ENCODE data around the gene C1orf167. TPM values are rescaled to one million over a fixed set of nuclear protein-coding genes. Genes with fewer than 3 reads are reported as not detected.

Gene C1orf167
- polyA plus RNA-seq, 1 experiment: 0.11 TPM

DNA sequence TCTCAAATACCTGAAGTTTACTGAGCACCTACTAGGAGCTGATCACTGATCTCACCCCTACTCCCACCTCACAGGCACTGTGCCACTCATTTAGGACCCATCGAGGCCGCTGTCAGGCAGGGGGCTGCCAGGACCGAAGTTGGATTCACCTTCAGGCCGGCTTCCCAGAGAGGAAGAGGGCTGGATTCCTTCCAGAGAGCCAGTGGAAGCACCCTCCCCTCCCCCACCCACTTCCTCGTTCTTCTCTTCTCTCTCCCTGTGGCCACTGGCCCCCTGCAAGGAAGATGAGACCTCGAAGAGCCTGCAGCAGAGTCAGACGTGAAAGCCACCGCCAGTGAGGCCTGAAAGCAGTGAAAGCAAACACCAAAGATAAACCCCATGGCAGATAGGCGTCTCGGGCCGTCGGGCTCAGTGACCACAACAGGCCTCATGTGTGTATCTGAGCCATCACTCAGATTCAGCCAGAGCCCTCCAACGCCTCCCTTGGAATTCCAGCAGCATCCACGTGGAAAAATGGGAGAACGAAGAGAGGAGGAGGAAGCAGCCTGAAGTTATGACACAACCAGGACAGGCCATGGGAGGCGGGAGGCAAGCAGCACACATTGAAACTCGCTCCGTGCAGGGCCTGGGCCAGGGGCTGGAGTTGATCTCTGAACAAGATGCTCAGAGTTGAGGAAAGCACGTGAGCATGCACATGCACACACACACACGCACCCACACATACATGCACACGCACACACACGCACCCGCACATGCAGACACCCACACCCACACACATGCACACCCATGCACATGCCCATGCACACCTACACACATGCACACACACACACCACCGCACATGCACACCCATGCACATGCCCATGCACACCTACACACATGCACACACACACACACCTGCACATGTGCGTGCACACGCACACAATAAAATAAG, 32.2 kb upstream of the C1orf167 start:
- POLR2A ChIA-PET: interaction anchor here (0.6 kb wide), 1 partner anchor 1128 kb away, joined by 4 read pairs; no protein-coding TSS in a partner anchor
- no peak overlapping the region for H3K27ac ChIP-seq (ENCODE audit: low read depth, low read length)
- H3K9me3 ChIP-seq (ENCODE audit: control insufficient read depth, insufficient read depth, low read length): no peaks in the 10 kb centered on the region
- H3K4me3 ChIP-seq (ENCODE audit: low read depth, low read length): no peak overlapping the region
- peaks cover 2% of the 10 kb centered on the region for H3K27me3 ChIP-seq (ENCODE audit: control insufficient read depth, insufficient read depth, low read length)
- no peak for DNase-seq (ENCODE audit: low read depth, low spot score)
- TF ChIP-seq, protein P1, sequence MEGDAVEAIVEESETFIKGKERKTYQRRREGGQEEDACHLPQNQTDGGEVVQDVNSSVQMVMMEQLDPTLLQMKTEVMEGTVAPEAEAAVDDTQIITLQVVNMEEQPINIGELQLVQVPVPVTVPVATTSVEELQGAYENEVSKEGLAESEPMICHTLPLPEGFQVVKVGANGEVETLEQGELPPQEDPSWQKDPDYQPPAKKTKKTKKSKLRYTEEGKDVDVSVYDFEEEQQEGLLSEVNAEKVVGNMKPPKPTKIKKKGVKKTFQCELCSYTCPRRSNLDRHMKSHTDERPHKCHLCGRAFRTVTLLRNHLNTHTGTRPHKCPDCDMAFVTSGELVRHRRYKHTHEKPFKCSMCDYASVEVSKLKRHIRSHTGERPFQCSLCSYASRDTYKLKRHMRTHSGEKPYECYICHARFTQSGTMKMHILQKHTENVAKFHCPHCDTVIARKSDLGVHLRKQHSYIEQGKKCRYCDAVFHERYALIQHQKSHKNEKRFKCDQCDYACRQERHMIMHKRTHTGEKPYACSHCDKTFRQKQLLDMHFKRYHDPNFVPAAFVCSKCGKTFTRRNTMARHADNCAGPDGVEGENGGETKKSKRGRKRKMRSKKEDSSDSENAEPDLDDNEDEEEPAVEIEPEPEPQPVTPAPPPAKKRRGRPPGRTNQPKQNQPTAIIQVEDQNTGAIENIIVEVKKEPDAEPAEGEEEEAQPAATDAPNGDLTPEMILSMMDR (IDR thresholded peaks at IDR 0.05; ENCODE audit: low read depth, low read length): no peak
- CTCF ChIA-PET: interaction anchor here (1.2 to 2.0 kb wide), 3 partner anchors 10 to 17 kb away, joined by 3 to 11 read pairs (median 5); no protein-coding TSS in a partner anchor

DNA sequence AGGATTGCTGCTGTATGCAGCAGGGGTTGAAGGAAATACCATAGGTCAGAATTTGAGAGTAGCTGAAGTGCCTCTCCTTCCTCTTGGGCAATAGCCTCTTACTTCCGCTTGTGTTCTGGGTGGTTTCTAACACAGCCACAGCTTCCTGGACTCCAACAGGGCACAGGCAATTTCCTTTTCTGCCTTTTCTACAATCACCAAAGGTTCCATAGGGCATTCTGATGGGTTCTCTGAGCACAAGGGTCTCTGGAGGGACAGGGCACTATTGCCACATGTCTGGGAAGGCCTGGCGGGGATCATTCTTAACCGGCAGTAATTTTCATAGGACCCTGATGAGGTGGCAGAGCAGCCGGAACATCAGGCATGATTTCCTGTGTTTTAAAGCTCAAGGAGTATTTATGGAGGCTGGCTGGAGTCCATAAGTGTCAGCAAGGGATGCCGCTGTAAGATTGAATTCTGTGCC, 31.5 kb upstream of the C1orf167 start:
- no peaks in the 10 kb centered on the region for H3K27me3 ChIP-seq (ENCODE audit: control insufficient read depth, insufficient read depth, low read length)
- no peak for DNase-seq (ENCODE audit: low read depth, low spot score)
- ChIA-PET CTCF (interaction anchor here (1.2 to 2.0 kb wide), 2 partner anchors 10 to 18 kb away, joined by 3 to 11 read pairs; no protein-coding TSS in a partner anchor), POLR2A (interaction anchor here (0.6 kb wide), 1 partner anchor 1129 kb away, joined by 4 read pairs; no protein-coding TSS in a partner anchor)
- H3K4me3 ChIP-seq (ENCODE audit: low read depth, low read length): no peak overlapping the region
- TF ChIP-seq, protein P1 (IDR thresholded peaks at IDR 0.05; ENCODE audit: low read depth, low read length): no peak
- no peaks in the 10 kb centered on the region for H3K9me3 ChIP-seq (ENCODE audit: control insufficient read depth, insufficient read depth, low read length)
- H3K27ac ChIP-seq (ENCODE audit: low read depth, low read length): peak overlapping the region; percentile 47

DNA sequence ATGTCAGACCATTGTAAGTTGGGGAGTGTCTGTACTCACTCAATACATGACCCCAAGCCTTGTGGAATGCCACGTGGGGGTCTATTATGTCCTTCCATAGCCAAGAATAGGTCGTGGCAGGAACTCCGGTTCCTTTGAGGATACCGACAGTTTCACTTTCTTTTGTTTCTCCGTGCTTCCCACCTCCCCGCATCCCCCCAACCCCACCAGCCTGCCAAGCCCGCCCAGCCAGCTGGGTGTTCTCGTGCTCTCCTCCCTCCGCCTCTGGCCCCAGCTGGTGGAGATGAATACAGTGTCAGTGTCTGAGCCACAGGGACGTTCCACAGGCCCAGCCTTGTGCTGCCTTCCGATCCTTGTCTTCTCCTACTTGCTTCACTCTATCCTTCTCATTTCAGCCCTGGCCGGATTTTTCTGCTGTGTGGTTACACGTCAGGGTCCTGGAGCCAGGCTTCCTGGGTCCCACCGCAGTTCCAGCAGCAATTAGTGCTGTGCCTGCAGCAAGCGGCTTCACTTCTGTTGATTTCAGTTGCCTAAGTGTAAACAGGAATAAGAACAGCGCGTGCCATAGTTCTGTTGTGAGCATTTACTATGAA, 30.2 kb upstream of the C1orf167 start:
- Histone ChIP-seq H3K4me3 (ENCODE audit: low read depth, low read length) (peak overlapping the region; percentile 63), H3K27ac (ENCODE audit: low read depth, low read length) (peak overlapping the region; percentile 86), H3K9me3 (ENCODE audit: control insufficient read depth, insufficient read depth, low read length) (no peaks in the 10 kb centered on the region; the same call in 1 of the 2 replicates), H3K27me3 (ENCODE audit: control insufficient read depth, insufficient read depth, low read length) (no peaks in the 10 kb centered on the region)
- TF ChIP-seq, protein P1 (IDR thresholded peaks at IDR 0.05; ENCODE audit: low read depth, low read length): no peak
- DNase-seq (ENCODE audit: low read depth, low spot score): peak; percentile 37
- POLR2A ChIA-PET: interaction anchor here (0.7 kb wide), 1 partner anchor 72 kb away, joined by 6 read pairs; no protein-coding TSS in a partner anchor
- CTCF ChIA-PET: interaction anchor here (0.7 to 2.0 kb wide), 3 partner anchors 12 to 88 kb away, joined by 3 to 11 read pairs (median 4); no protein-coding TSS in a partner anchor

DNA sequence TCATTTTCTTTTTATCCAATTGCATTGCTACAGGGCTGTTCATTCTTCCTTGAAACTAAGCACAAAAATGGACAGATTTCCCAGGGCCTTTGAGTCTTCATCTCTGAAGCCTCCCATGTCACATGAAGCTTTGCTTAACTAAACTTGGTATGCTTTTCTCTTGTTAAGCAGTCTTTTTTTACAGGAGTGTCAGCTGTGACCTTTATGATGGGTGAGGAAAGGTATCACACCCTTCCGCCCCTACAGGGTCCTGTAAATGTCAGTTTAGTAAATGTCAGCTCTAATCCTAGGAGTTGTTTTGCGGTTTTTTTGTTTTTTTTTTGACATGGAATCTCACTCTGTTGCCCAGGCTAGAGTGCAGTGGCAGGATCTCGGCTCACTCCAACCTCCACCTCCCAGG, 28.7 kb upstream of the C1orf167 start:
- Histone ChIP-seq H3K27me3 (ENCODE audit: control insufficient read depth, insufficient read depth, low read length) (no peaks in the 10 kb centered on the region), H3K4me3 (ENCODE audit: low read depth, low read length) (no peak overlapping the region), H3K27ac (ENCODE audit: low read depth, low read length) (no peak overlapping the region), H3K9me3 (ENCODE audit: control insufficient read depth, insufficient read depth, low read length) (no peaks in the 10 kb centered on the region; the same call in 1 of the 2 replicates)
- ChIA-PET CTCF (no interaction called here), POLR2A (no interaction called here)
- TF ChIP-seq, protein P1 (IDR thresholded peaks at IDR 0.05; ENCODE audit: low read depth, low read length): no peak
- no peak for DNase-seq (ENCODE audit: low read depth, low spot score)
